Stimulated activated CD4-positive, alpha-beta T cell treated with anti-CD3 and anti-CD28 coated beads, TNF-alpha, amount 100 ng/mL, for 4 hours (primary cell): ENCODE measurements around the gene DGAT2L6.
"Not testable (repeated sequence)": the region's sequence is repeated elsewhere in the genome, so short reads cannot be mapped to it uniquely, and the experiment has no call there.

Experiments
- DNase-seq, 3 experiments: peaks; one replicate each; pipeline ENCODE4 v3.0.0-alpha.2; 2020; ENCODE audit warnings: low read depth in 3 of 3

Gene DGAT2L6

GRCh38 chrX:70196961-70197720 is 19.9 kb downstream of the DGAT2L6 start:
- DNase-seq, result peak; percentile 15 to 41 (median 18)

GRCh38 chrX:70201732-70202131 is 24.4 kb downstream of the DGAT2L6 start:
- DNase-seq, result no peak

GRCh38 chrX:70208479-70208878 is 31.2 kb downstream of the DGAT2L6 start:
- DNase-seq, result no peak

- DNase-seq, result not testable (repeated sequence)
Measured at GRCh38 chrX:70209570-70209969, 32.3 kb downstream of the DGAT2L6 start.

- no peak for DNase-seq
Measured at GRCh38 chrX:70219938-70220764, 42.9 kb downstream of the DGAT2L6 start.

GRCh38 chrX:70226048-70226447 is 48.8 kb downstream of the DGAT2L6 start:
- no peak for DNase-seq

GRCh38 chrX:70226687-70227086 is 49.4 kb downstream of the DGAT2L6 start:
- DNase-seq, result no peak

GRCh38 chrX:70231666-70232065 is 54.4 kb downstream of the DGAT2L6 start:
- no peak for DNase-seq

GRCh38 chrX:70234355-70234754 is 57.1 kb downstream of the DGAT2L6 start, which contains the start of gene AWAT1:
AWAT1 (plus strand) TSS chrX:70234655; CDS start chrX:70234696, 41 bp downstream.
- DNase-seq, result no peak

- no peak for DNase-seq
Measured at GRCh38 chrX:70240751-70241150, 63.5 kb downstream of the DGAT2L6 start.

- no peak for DNase-seq
Measured at GRCh38 chrX:70241501-70241900, 64.2 kb downstream of the DGAT2L6 start.

- not testable (repeated sequence) for DNase-seq
Measured at GRCh38 chrX:70243601-70244000, 66.3 kb downstream of the DGAT2L6 start.

GRCh38 chrX:70244881-70245280 is 67.6 kb downstream of the DGAT2L6 start:
- DNase-seq, result no peak

- no peak for DNase-seq
Measured at GRCh38 chrX:70247252-70247651, 70.0 kb downstream of the DGAT2L6 start.

GRCh38 chrX:70252491-70252890 is 75.2 kb downstream of the DGAT2L6 start:
- no peak for DNase-seq

- no peak for DNase-seq
Measured at GRCh38 chrX:70253377-70254062, 76.2 kb downstream of the DGAT2L6 start.

GRCh38 chrX:70254063-70254400 is 76.7 kb downstream of the DGAT2L6 start:
- DNase-seq, result no peak

- DNase-seq, result no peak
Measured at GRCh38 chrX:70254909-70255308, 77.6 kb downstream of the DGAT2L6 start.
